Hematopoietic multipotent progenitor cell treated with erythropoietin and hydrocortisone succinate and interleukin-3 and kit ligand, for 8 days (in vitro differentiated cells): ENCODE data around the gene ART1.
"Not testable (repeated sequence)": the region's sequence is repeated elsewhere in the genome, so short reads cannot be mapped to it uniquely, and the experiment has no call there.

Source experiments
- DNase-seq: peaks from one replicate; pipeline ENCODE4 v3.0.0-alpha.2; 2015

ART1 gene

GRCh38 chr11:3644817-3645235, at the start of gene ART1:
TSS of gene ART1 (plus strand) at chr11:3645128. CDS start at chr11:3659214, 14,086 bp downstream.
- peak; percentile 66 for DNase-seq

GRCh38 chr11:3597743-3598142, 47.2 kb upstream of the ART1 start:
- not testable (repeated sequence) for DNase-seq

DNA sequence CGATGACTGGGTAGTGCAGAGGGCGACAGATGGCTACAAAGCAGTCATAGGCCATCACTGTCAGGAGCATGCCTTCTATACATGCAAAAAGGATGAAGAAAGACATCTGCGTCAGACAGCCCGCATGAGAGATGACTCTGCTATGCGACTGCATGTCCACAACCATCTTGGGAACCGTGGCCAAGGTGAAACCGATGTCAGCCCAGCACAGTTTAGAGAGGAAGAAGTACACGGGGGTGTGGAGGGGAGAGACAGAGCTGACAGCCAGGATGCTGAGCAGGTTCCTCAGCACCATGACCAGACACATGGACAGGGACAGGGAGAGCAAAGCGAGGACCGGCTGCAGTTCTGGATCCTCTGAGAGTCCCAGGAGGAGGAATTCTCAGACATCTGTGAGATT, 44.7 kb upstream of the ART1 start:
- DNase-seq: not testable (repeated sequence)

DNA sequence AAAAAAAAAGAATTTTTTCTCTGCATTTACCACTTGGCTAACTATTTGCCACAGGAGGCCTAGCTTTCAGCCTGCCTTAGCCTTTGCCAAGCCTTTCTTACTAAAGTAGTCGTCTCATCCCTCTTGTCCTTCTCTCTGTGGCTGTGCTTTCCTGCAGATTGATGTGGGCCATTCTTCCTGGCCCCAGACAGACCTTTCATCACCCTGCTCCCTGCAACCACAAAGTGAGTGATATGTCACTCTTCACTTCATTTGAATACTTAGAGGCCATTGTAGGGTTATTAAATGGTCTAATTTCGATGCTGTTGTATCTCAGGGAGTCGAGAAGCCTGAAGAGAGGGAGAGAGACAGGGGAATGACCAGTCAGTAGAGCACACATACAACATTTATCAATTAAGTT, 40.8 kb upstream of the ART1 start:
- no peak for DNase-seq

- DNase-seq: no peak
Measured at GRCh38 chr11:3605283-3605662, 39.7 kb upstream of the ART1 start.

GRCh38 chr11:3605771-3606203, 39.1 kb upstream of the ART1 start:
- DNase-seq: no peak

- DNase-seq: peak; percentile 74
Measured at GRCh38 chr11:3609416-3610265, 35.3 kb upstream of the ART1 start.

DNA sequence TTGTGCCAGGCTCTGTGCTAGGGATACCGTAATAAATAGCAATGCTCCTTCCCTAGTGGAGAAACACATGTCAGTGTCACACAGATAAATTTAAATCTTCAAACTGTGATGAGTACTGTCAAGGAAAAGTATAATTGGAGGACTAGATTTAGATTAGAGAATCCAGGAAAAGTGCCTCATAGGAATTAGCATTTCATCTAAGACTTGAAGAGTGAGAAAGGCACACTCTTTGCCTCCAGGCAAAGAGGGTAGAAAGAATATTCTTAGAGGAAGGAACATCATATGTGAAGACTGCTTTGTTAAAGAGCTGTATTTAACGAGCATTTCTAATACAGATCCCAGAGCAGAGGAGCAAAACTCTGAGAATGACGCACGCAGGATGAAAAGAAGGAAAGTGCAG, 34.1 kb upstream of the ART1 start:
- no peak for DNase-seq

DNA sequence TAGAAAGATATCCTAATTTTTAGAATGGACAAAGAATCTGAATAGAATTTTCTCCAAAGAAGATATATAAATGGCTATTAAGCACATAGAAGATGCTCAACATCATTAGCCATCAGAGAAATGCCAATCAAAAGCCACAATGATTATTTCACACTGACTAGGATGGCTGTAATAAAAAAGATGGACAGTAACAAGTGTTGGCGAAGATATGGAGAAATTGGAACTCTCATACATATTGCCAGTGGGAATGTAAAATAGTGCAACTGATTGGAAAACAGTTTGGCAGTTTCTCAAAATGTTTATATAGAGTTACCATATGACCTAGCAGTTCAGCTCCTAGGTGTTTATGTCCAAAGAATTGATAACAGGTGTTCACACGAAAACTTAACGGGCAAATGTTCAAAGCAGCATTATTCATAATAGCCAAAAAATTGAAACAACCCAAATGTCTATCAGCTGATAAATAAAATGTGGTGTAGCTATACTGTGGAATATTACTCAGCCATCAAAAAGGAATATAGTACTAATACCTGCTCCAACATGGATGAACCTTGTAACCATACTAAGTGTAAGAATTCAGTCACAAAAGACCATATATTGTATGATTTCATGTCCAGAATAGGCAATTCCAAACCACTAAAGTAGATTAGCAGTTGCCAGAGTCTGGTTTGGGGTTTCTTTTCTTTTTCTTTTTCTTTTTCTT, 32.8 kb upstream of the ART1 start:
- DNase-seq: no peak

GRCh38 chr11:3613998-3614741, 30.8 kb upstream of the ART1 start:
- DNase-seq: peak; percentile 60

DNA sequence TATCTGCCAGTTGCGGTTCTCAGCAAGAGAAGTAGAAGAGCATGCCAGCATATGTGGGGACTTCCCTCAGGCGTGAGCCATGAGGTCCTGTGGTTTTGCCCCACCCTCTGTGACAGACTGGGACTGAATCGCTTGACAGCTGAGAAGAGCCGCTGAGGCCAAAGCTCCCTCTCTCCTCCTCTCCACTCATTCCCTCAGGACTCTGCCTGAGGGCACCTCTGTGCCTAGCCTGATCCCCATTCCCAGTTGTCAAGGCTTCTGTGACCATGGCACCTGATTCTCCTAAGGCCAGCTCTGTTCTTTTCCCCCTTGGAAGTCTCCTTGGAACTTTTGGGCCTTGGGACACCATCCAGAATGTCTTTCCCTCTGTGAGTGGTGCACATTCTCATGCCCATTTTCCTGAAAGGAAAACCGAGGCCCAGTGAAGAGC, 30.2 kb upstream of the ART1 start:
- DNase-seq: peak; percentile 93

GRCh38 chr11:3615998-3616397, 28.9 kb upstream of the ART1 start:
- no peak for DNase-seq

- no peak for DNase-seq
Measured at GRCh38 chr11:3616721-3617460, 28.0 kb upstream of the ART1 start.

GRCh38 chr11:3617990-3618389, 26.9 kb upstream of the ART1 start:
- DNase-seq: no peak

DNA sequence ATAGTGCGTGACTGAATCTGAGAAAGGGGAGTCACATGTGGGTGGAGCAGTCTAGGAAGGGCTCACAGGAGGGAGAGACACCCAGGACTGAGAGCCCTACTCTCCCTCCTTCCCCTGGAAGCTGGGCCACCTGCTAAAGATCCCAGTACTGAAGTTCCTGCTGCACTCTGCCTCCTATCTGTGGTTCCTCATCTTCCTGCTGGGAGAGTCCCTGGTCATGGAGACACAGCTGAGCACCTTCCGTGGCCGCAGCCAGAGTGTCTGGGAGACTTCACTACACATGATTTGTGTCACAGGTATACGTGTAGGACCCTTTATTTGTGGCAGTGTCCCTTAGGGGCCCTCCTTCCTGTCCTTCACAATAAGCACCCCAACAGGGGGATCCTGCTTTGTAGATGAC, 22.4 kb upstream of the ART1 start:
- DNase-seq: no peak

GRCh38 chr11:3623121-3623520, 21.8 kb upstream of the ART1 start:
- DNase-seq: no peak

GRCh38 chr11:3623767-3624458, 21.0 kb upstream of the ART1 start:
- DNase-seq: no peak

DNA sequence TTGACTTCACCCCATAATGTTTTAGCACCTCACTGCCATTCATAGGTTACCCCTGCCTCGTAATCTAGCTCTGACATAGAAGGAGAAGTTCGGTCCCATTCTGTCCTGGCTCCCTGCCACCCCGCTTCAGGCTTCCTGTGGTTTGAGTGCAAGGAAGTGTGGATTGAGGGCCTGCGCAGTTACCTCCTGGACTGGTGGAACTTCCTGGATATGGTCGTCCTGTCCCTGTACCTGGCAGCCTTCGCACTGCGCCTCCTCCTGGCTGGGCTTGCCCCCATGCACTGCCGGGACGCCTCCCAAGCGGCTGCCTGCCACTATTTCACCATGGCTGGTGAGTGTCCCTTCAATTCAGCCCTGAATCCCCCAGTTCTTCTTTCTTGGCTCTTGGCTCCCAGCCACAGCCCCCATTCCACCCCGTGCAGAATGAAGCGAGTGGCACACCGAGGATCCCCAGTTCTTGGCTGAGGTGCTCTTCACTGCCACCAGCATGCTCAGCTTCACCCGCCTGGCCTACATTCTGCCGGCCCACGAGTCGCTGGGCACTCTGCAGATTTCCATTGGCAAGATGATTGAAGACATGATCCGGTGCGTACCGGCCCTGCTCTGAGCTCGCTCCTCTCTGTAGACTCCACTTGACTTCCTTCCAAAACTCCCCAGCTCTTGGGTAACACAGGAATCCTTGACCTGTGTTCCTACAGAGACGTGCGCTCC, 18.5 kb upstream of the ART1 start:
- DNase-seq: peak; percentile 65

GRCh38 chr11:3627291-3627690, 17.6 kb upstream of the ART1 start:
- no peak for DNase-seq

DNA sequence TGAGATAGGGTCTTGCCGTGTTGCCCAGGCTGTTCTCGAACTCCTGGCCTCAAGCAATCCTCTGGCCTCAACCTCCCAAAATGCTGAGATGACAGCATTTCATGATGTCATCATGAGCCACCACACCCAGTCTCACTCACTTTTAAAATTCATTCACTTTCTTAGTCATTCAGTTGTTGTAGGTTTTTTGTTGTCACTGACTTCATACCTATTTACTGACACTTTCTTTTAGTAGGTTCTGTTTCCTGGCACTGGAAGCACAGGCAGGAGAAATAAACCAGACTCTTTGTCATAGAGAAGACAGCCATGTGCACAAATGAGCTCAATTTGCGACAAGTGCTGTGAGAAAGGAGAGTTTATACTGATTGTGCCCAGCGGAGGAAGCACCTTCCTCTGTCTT, 13.6 kb upstream of the ART1 start:
- DNase-seq: no peak

DNA sequence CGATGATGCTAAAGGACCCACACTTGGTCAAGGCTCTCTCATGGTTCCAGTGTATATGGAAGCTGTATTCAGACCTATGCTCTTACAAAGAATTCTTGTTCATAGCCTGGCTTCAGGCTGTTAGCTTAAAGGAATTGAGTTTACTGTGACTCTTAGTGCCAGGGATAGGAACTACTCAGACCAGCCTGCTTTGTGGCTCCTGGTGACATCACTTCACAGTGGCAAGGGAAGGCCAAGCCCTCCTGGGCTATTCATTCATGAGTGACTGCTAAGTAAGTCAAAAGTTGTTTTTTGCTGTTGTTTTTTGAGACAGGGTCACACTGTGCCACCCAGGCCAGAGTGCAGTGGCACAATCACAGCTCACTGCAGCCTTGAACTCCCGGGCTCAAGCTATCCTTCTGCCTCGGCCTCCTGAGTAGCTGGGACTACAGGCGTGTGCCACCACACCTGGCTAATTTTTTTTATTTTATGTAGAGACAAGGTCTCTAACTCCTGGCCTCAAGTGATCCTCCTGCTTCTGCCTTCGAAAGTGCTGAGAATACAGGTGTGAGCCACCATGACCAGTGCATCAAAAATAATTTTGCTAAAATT, 12.8 kb upstream of the ART1 start:
- DNase-seq: no peak
